ENCODE results near the gene HACD4.

The HACD4 gene

GRCh38 chr9:20962536-20963225, 68.8 kb downstream of the HACD4 start:
- DNase-seq = no peak

- DNase-seq = no peak
These were observed 80.7 kb downstream of the HACD4 start for GRCh38 chr9:20950707-20951106.

Measured in activated CD8-positive, alpha-beta memory T cell treated with anti-CD3 and anti-CD28 coated beads, Interleukin-2, amount 50 U/mL, for 48 hours (primary cell).